H1 (cell line): ENCODE measurements around the gene KLHL26. TPM values are rescaled to one million over a fixed set of nuclear protein-coding genes. Genes with fewer than 3 reads are reported as not detected.

Experiments
- PHF8 ChIP-seq: fragments of 200-600 bp; sonication (generic); conservative IDR thresholded peaks from 2 replicates; pipeline ENCODE4 v1.7.1; 2012; ENCODE audit warnings: low read depth, mild to moderate bottlenecking, inconsistent platforms, low read length, moderate library complexity
- SP1 ChIP-seq: IDR thresholded peaks from 2 replicates; pipeline ENCODE4 v1.6.1; 2011; ENCODE audit warnings: low read depth, low read length
- polyA plus RNA-seq, 7 experiments: library from polyadenylated mRNA; depleted of rRNA in 3 of 7; stranded (reverse) in 5 of 7; unstranded in 2 of 7; fragments of >200 nt in 5 of 7; fragments of 200-250 nt in 2 of 7; gene quantifications; 1 replicate in 5 of 7; 2 replicates in 1 of 7; 4 replicates in 1 of 7; pipeline versions ENCODE4 v1.2.1 to v1.2.3, GENCODE V29; 2011 to 2013; ENCODE audit warnings: missing spikeins in 2 of 7, mixed read lengths in 2 of 7
- total RNA-seq: library from RNA; stranded (reverse); fragmentation: NEBNext Ultra II Directional; extraction: Animal tissue kit (Norgen Biotek cat#: 25700); gene quantifications from 2 replicates; pipeline ENCODE4 v1.2.1, GENCODE V29; 2021

Gene KLHL26
- total and polyA plus RNA-seq, 2 of the 8 experiments (the other 6 are each of a cell fraction or from before 2014, with no cell fraction given): 2.2 to 8.8 TPM

- TF ChIP-seq SP1 (no peak), PHF8 (no peak)
These were observed 81.2 kb downstream of the KLHL26 start (continued) for GRCh38 chr19:18718015-18718526.
